ENCODE results near the gene DCST1.

DCST1 gene

DNA sequence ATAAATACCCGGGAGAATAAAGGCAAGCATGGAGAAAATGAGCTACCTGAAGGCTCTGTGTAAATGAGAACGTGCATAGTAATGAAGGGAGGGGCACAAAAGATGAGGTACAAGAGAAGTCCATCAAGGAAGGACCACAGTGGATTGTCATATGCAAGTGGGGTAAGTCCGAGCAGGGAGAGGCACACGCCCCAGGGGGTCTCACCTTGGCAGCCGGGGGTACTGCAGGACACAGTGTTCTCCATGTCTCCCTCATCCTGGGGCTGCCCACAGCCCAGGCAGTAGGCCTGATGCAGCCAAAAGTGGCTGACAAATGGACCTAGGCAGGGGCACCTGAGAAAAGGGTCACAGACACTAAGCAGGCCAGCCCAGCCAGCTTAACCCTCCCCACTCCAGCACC lies 10.0 kb upstream of the DCST1 start:
- peaks cover 15% of the 10 kb centered on the region for H3K36me3 Mint-ChIP-seq (ENCODE audit: low read depth)
- no peak for DNase-seq (ENCODE audit: low spot score)
- H3K27ac Mint-ChIP-seq = no peak overlapping the region
- no peak overlapping the region for H3K4me3 Mint-ChIP-seq
- peaks cover 11% of the 10 kb centered on the region for H3K4me1 Mint-ChIP-seq (ENCODE audit: low read depth)
- H3K9me3 Mint-ChIP-seq = no peaks in the 10 kb centered on the region
- no peaks in the 10 kb centered on the region for H3K27me3 Mint-ChIP-seq (ENCODE audit: low read depth)

DNA sequence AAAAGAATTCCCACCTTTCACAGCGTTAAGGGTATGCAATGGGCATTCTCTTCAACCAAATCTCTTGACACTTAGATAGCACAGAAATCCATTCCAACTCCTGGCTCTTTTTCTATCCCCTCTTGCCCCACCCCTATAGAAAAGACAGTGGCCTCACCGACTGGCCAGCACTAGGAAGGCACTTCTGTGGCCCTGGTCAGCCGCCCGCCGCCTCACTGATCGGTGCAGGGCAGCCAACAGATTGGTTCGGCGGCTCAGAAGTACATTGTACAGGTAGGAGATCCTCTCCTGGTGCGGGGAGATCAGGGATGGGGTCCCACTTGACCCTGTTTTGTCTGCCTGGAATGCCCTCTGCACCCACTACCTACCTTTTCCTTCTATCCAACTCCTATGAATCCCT lies 9.3 kb upstream of the DCST1 start:
- no peaks in the 10 kb centered on the region for H3K27me3 Mint-ChIP-seq (ENCODE audit: low read depth)
- H3K4me1 Mint-ChIP-seq (ENCODE audit: low read depth) = peaks cover 11% of the 10 kb centered on the region
- no peak overlapping the region for H3K4me3 Mint-ChIP-seq
- no peak overlapping the region for H3K27ac Mint-ChIP-seq
- DNase-seq (ENCODE audit: low spot score) = no peak
- H3K36me3 Mint-ChIP-seq (ENCODE audit: low read depth) = peaks cover 11% of the 10 kb centered on the region
- H3K9me3 Mint-ChIP-seq = no peaks in the 10 kb centered on the region

DNA sequence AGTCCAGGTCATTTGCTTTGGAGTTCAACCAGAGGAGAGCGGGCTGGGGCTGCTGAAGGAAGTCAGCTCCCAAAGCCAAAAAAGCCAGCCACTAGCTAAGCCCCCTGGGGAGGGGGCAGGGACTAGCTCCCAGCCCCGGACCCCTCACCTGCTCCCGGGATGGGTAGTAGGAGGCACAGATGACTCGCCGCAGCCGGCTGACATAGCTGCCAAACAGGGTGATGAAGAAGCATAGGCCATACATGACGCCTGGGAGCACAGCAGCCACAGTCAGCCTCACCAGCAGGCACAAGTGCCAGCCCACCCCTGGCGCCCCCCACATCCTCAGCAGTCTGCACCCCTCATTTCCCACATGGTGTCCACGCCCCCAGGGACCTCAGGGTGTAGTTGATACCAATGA lies 7.5 kb upstream of the DCST1 start:
- H3K4me1 Mint-ChIP-seq (ENCODE audit: low read depth) = peaks cover 6% of the 10 kb centered on the region
- DNase-seq (ENCODE audit: low spot score) = no peak
- no peak overlapping the region for H3K4me3 Mint-ChIP-seq
- no peaks in the 10 kb centered on the region for H3K27me3 Mint-ChIP-seq (ENCODE audit: low read depth)
- H3K36me3 Mint-ChIP-seq (ENCODE audit: low read depth) = no peaks in the 10 kb centered on the region
- no peaks in the 10 kb centered on the region for H3K9me3 Mint-ChIP-seq
- H3K27ac Mint-ChIP-seq = no peak overlapping the region

DNA sequence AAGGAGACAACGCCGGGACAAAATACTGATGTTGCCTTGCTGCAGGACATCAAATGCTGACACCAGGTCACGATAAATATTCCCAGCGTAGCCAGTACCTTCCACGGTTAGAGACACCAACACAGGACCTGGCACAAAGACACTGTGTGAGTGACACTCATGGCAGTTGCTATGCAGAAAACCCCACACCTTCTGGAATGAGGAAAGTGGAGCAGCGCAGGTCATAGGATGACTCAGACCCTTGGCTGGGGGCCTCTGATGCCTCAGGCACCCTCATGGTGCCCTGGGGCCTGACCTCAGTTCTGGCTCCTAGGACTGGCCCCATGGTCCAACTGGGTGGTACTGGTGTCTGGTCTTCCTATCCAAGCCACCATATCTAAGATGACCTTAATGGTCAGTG lies 7.0 kb upstream of the DCST1 start:
- Mint-ChIP-seq H3K4me1 (ENCODE audit: low read depth) (peaks cover 3% of the 10 kb centered on the region), H3K27ac (no peak overlapping the region), H3K27me3 (ENCODE audit: low read depth) (no peaks in the 10 kb centered on the region), H3K4me3 (no peak overlapping the region), H3K36me3 (ENCODE audit: low read depth) (no peaks in the 10 kb centered on the region), H3K9me3 (no peaks in the 10 kb centered on the region)
- DNase-seq (ENCODE audit: low spot score) = no peak

DNA sequence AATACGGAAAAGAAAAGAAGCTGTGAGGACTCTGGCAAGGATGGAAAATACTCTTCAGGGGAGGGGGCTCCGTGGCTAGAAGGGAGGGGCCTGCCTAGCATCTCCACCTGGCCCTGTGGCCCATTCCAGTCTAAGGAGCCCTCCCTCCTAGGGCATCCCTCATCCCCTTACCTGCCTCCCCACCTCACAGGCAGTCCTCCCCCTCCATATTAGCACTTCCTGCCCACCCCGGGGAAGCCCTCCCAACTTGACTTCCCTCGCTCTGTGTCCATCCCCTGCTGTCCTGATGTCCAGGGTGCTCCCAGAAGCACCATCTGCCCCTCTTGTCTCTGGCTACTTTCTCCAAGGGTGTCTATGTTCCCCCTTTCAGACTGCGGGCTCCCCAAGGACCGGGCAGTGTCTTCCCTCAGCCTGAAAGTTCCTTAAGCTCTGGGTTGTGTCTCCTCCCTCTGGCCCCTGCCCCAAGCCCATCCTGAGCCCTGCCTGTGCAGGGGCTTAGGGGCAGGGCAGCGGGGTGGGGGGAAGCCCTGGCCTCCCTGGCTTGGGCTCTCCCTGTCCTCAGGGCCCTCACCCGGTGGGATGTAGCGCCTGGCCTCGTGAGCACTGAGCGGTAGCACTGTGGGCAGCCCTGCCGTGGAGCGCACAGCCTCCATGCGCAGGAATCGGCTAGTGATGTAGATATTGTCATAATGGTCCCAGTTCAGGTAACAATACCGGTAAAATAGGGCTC lies 3.9 kb upstream of the DCST1 start:
- Mint-ChIP-seq H3K4me1 (ENCODE audit: low read depth) (no peaks in the 10 kb centered on the region), H3K36me3 (ENCODE audit: low read depth) (no peaks in the 10 kb centered on the region), H3K27me3 (ENCODE audit: low read depth) (peaks cover under 1% of the 10 kb centered on the region), H3K4me3 (no peak overlapping the region), H3K9me3 (no peaks in the 10 kb centered on the region), H3K27ac (no peak overlapping the region)
- DNase-seq (ENCODE audit: low spot score) = no peak

DNA sequence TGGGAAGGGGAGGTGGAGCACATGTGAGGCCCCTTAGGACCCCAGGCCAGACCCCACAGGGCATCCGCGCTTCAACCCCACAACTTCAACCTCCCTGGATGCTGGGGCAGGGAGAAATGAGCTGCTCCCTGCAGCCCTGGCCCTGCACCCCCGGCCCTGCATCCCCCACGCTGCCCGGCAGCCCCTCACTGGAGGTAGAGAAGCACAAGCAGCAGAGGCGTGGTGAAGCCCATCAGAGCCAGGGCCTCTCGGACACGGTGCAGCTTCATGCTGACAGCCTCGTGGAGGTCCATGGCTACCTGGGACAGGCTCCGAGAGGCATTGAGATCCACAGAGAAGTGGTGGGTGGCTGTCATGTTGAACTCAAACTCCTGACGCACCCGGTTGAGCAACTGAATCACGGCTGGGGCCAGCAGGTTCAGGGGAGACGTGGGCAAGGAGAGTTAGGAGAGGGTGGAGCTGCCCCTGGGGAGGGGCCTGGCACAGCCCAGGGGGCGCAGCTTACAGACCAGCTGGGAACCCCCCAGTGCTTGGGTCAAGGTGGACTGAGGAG lies 3.3 kb upstream of the DCST1 start:
- H3K27ac Mint-ChIP-seq = no peak overlapping the region
- no peak overlapping the region for H3K4me3 Mint-ChIP-seq
- DNase-seq (ENCODE audit: low spot score) = no peak
- H3K9me3 Mint-ChIP-seq = no peaks in the 10 kb centered on the region
- H3K36me3 Mint-ChIP-seq (ENCODE audit: low read depth) = no peaks in the 10 kb centered on the region
- H3K4me1 Mint-ChIP-seq (ENCODE audit: low read depth) = no peaks in the 10 kb centered on the region
- H3K27me3 Mint-ChIP-seq (ENCODE audit: low read depth) = peaks cover 2% of the 10 kb centered on the region

DNA sequence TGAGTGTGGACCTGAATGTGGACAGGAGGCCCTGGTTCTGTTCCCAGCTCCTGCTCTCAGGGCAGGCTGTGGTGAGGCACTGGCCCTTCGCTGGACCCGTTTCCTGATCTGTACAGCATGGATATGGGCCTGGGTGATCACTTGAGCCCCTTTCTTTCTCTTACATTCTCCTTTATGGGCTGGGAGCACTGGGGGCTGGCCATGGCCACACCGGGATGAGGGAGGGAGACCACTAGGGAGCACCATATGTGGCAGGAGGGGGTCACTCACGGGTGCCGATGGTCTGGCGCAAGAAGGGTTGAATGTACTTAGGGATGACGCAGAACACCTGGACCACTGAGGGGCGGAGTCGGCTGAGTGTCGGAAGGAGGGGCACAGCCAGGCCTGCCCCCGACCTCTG lies 2.7 kb upstream of the DCST1 start:
- Mint-ChIP-seq H3K27ac (no peak overlapping the region), H3K36me3 (ENCODE audit: low read depth) (no peaks in the 10 kb centered on the region), H3K27me3 (ENCODE audit: low read depth) (peaks cover 2% of the 10 kb centered on the region), H3K4me3 (no peak overlapping the region), H3K9me3 (no peaks in the 10 kb centered on the region), H3K4me1 (ENCODE audit: low read depth) (no peaks in the 10 kb centered on the region)
- DNase-seq (ENCODE audit: low spot score) = no peak

DNA sequence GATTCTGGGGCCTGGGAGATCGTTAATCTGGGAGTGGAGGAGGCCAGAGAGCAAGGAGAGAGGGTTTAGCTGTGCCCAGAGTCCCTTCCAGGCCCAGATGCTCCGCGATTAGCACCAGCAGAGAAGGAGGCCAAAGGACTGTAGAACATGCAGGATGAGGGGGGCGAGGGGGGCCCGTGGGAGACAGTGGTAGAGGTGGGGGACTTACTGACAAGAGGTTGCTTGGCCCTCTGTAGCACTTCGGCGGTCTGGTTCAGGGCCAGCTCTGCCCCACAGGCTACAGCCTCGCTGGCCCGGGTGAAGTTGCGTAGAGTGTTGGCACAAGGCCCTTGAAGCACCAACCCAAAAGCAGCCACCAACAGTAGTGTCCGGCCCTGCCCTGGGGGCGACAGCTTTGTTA lies 738 bp upstream of the DCST1 start:
- DNase-seq (ENCODE audit: low spot score) = no peak
- Mint-ChIP-seq H3K36me3 (ENCODE audit: low read depth) (no peaks in the 10 kb centered on the region), H3K27me3 (ENCODE audit: low read depth) (peaks cover 3% of the 10 kb centered on the region), H3K4me3 (no peak overlapping the region), H3K27ac (no peak overlapping the region), H3K4me1 (ENCODE audit: low read depth) (no peaks in the 10 kb centered on the region), H3K9me3 (no peaks in the 10 kb centered on the region)

DNA sequence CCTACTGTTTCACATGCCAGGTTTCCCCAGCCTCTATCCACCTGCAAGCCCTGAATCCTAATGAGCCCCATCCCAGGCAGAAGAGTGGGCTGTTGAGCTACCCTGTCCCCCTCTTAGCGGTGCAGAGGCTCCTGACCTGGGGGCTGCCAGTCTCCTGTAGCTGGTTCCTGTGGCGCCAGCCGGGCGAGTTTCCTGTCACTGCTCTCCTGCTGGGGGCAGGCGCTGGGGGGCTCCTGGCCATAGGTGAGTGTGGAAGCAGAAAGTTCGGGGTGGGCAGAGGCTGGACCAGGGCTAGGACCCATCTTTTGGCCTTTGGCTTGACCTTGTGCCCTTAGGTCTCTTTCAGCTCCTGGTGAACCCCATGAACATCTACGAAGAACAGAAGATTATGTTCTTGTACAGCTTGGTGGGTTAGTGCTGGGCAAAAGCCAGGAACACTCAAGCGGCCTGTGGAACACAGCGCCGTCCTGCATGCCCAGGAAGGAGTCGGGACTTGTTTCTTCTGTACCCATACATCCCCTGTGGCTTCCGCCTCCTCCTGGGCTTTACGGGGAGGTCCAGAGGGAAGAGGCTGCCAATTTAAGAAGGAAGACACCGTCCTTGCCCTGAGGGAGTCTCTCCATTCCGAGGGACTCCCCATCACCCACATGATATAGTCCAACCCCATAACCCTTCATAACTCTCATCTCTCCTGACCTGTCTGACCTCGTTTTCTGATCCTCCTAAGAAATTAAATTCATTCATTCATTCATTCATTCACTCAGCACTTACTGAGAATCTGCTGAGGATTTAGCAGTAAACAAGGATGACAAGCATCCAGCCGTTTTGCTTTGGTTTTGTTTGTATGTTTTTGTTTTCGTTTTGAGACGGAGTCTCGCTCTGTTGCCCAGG lies 939 bp downstream of the DCST1 start:
- no peaks in the 10 kb centered on the region for H3K4me1 Mint-ChIP-seq (ENCODE audit: low read depth)
- H3K9me3 Mint-ChIP-seq = no peaks in the 10 kb centered on the region
- H3K4me3 Mint-ChIP-seq = no peak overlapping the region
- no peaks in the 10 kb centered on the region for H3K36me3 Mint-ChIP-seq (ENCODE audit: low read depth)
- H3K27ac Mint-ChIP-seq = no peak overlapping the region
- peaks cover 10% of the 10 kb centered on the region for H3K27me3 Mint-ChIP-seq (ENCODE audit: low read depth)
- DNase-seq (ENCODE audit: low spot score) = no peak

DNA sequence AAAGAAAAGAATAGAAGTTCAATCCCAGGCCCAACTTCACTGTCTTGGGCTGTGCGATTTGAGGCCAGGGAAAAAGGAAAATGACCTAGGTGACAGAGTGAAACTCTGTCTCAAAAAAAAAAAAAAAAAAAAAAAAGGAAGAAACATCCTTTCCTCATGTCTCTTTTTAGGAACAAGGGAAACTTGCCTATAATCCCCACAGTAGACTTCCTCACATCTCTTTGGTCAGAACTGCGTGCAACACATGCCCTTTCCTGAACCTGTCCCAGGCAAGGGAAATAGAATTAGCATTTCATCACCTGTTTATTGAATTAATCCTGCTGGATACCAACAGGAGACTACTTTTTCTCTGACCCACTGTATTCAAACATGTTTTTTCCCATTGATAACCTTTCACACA lies 2.3 kb downstream of the DCST1 start:
- Mint-ChIP-seq H3K27ac (no peak overlapping the region), H3K9me3 (no peaks in the 10 kb centered on the region), H3K4me1 (ENCODE audit: low read depth) (no peaks in the 10 kb centered on the region), H3K4me3 (no peak overlapping the region), H3K36me3 (ENCODE audit: low read depth) (no peaks in the 10 kb centered on the region), H3K27me3 (ENCODE audit: low read depth) (peaks cover 10% of the 10 kb centered on the region)
- no peak for DNase-seq (ENCODE audit: low spot score)

DNA sequence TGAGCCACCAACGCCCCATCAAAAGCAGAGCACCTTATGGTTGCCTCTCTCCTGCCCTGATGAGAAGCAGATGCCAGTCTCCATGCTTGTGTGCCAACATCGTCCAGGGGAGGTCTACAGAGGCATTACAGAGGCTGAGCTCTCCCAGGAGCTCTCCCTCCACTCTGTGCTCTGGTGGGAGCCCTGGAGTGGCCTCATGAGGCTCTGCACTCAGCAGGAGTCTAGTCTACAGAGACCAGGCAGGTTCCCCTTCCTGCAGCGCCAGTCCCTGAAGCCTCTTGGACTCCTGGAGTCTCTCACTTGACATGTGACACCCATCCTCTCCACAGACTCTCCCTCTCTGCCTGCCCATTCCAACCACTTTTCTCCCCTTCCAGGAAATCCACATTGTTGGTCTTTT lies 3.4 kb downstream of the DCST1 start:
- Mint-ChIP-seq H3K4me1 (ENCODE audit: low read depth) (no peaks in the 10 kb centered on the region), H3K27me3 (ENCODE audit: low read depth) (peaks cover 10% of the 10 kb centered on the region), H3K36me3 (ENCODE audit: low read depth) (no peaks in the 10 kb centered on the region), H3K27ac (no peak overlapping the region), H3K9me3 (no peaks in the 10 kb centered on the region), H3K4me3 (no peak overlapping the region)
- DNase-seq (ENCODE audit: low spot score) = no peak

DNA sequence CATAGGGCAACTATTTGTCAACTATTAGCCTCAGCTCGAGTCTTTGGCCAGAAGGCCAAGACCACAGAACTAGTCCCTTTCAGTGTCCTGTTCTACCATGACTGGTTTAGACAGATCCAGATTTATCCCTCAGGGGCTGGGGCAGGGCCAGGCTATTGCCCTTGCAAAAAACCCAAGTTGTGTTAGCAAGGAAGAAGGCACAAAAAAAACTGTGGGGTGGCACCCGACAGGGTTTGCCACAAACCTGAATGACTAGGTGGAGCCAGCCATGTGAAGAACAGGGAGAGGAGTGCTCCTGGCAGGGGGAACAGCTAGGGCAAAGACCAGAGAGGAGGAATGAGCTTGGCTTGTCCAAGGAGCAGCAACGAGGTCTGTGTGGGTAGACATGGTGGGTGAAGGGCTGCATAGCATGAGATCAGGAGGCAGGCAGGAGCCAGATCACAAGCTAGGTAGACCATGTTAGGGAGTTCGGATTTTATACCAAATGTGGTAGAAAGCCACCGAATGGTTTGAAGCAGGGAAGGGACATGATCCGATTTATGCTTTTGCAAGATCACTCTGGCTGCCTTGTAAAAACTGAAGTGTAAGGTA lies 4.3 kb downstream of the DCST1 start:
- no peaks in the 10 kb centered on the region for H3K9me3 Mint-ChIP-seq
- H3K4me3 Mint-ChIP-seq = no peak overlapping the region
- H3K27me3 Mint-ChIP-seq (ENCODE audit: low read depth) = peaks cover 14% of the 10 kb centered on the region
- DNase-seq (ENCODE audit: low spot score) = no peak
- H3K4me1 Mint-ChIP-seq (ENCODE audit: low read depth) = no peaks in the 10 kb centered on the region
- H3K36me3 Mint-ChIP-seq (ENCODE audit: low read depth) = no peaks in the 10 kb centered on the region
- no peak overlapping the region for H3K27ac Mint-ChIP-seq

DNA sequence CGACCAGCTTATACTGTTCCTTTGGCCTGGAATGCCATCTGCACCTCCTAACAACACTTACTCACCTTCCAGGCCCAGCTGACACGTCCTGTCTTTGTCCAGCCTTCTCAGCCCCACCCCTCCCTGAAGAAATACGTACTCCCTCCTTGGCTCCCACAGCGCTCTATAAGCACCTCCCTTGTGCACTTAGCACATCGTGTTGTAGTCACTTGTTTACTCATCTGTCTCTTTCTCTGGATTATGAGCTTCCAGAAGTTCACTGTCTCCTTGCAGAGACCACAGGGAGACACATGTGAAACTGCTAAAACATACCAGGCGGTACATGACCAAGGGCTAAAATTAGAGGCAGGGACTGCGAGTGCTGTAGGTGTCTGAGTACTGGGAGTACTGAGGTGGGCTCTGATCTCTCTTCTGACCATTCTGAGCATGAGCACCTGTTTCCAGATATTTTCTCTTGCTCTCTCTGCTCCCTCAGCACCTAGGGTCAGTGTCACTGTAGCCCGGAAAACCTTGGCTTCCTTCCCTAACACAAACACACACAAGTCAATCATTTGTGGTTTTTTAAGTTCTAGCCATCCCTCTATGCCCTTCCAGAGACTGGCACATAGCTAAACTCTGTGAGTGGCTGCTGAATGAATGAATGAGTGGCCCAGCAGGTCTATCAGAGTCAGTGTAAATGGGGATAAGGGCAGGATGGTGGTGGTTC lies 5.1 kb downstream of the DCST1 start:
- peaks cover 14% of the 10 kb centered on the region for H3K27me3 Mint-ChIP-seq (ENCODE audit: low read depth)
- H3K36me3 Mint-ChIP-seq (ENCODE audit: low read depth) = no peaks in the 10 kb centered on the region
- H3K4me1 Mint-ChIP-seq (ENCODE audit: low read depth) = no peaks in the 10 kb centered on the region
- H3K27ac Mint-ChIP-seq = no peak overlapping the region
- H3K9me3 Mint-ChIP-seq = no peaks in the 10 kb centered on the region
- no peak for DNase-seq (ENCODE audit: low spot score)
- H3K4me3 Mint-ChIP-seq = no peak overlapping the region

DNA sequence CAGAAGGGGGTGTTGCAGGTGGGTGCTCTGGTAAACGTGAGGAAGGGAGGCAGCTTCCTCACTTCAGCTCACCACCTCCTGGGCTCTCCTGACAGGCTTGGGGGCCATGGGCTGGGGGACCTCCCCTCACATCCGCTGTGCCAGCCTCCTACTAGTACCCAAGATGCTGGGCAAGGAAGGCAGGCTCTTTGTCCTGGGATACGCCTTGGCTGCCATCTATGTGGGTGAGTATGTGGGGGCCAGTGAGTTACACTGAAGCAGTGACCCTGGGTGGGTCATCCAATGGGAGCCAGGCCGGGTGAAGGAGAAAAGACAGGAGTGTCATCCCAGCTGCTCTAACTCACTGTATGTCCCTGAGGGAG lies 5.7 kb downstream of the DCST1 start:
- Mint-ChIP-seq H3K4me1 (ENCODE audit: low read depth) (no peaks in the 10 kb centered on the region), H3K9me3 (no peaks in the 10 kb centered on the region), H3K27ac (no peak overlapping the region), H3K27me3 (ENCODE audit: low read depth) (peaks cover 14% of the 10 kb centered on the region), H3K36me3 (ENCODE audit: low read depth) (no peaks in the 10 kb centered on the region), H3K4me3 (no peak overlapping the region)
- no peak for DNase-seq (ENCODE audit: low spot score)

Measured in T-helper 2 cell treated with Interferon-gamma antibody and Interleukin-4, amounts not matched to agents 5 μg/mL and 100 μg/mL, for 36 hours (primary cell).